ENCODE measurements around the gene LAMA3. TPM values are rescaled to one million over a fixed set of nuclear protein-coding genes. Genes with fewer than 3 reads are reported as not detected.

LAMA3 gene
- total RNA-seq, 2 experiments from 2014 or later: 0.04 to 0.17 TPM

DNA sequence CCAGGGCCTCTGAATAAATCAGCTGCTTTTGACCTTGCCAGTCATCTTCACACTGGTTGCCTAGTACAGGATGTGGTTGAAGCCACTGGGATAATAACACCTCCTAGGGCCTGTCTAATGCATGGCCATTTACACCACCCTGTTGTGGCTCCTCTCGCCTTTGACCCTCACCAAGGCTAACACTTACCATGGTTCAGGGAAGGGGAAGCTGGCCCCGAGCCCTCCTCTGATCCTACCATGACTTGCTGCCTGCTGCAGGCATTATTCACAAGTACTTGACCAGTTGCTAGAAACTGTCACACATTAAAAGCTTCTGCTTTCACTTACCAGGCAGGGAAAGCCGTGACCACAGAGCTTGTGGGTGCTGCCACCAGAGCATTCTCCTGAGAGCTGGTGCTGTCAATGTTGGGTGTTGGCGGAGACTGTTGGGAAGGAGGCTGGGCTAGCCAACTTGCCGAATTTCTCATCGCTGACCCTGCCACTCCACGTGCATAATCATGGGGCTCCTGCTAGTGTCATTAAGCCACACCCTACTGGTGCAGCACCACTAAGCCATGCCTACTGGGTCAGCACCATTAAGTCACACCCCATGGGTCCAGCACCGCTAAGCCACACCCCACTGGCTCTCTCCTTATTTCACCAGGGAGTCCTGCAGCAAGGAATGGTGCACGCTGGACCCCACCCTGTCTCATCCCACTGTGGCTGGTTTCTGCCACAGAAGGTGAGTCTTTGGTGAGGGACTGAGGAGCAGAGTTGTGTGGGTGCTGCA, 278.3 kb downstream of the LAMA3 start:
- POLR2A ChIA-PET: no interaction called here
- CTCF ChIA-PET: interaction anchor here (0.7 kb wide), 1 partner anchor 9 kb away, joined by 3 read pairs; no protein-coding TSS in a partner anchor

GRCh38 chr18:23968638-23969604, 279.7 kb downstream of the LAMA3 start:
- CTCF ChIA-PET: interaction anchor here (0.6 kb wide), 1 partner anchor 902 kb away, joined by 4 read pairs; no protein-coding TSS in a partner anchor
- POLR2A ChIA-PET: no interaction called here

GRCh38 chr18:23969664-23970063, 280.4 kb downstream of the LAMA3 start:
- ChIA-PET CTCF (no interaction called here), POLR2A (no interaction called here)

DNA sequence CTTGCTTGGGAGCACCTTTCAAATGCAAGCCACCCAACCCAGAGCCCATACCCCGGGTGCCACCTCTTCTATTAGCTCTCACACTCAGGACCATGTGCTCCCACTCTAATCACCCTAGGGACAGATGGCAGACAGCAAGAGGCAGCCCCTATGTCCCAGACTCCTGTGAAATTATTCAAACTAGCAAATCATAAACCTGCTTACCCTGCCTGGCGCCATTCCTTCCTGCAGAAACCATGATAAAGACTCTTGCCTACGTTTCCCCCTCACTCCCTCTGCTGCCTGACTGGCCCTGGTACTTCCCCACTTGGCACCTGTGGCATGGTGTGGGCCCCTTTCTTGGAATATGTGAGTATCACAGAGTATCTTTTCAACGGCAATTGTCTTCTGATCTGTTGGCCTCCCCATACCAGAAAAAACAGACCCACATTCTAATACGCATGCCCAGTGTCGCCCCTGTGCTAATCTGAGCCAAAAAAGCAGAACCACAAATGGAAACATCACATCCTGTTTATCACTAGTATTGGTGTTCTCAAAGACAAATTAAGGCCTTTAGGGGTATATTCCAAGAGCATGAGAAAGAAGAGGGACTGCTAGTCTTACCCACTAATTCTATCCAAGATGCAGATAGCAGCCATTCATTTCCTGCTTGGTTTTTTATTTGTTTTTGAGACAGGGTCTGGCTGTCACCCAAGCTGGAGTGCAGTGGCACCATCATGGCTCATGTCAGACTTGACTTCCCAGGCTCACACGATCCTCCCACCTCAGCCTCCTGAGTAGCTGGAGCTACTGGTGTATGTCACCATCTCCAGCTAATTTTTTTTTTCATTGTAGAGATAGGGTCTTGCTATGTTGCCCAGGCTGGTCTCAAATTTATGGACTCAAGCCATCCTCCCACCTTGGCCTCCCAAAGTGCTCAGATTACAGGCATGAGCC, 281.2 kb downstream of the LAMA3 start:
- ChIA-PET CTCF (no interaction called here), POLR2A (interaction anchor here (0.6 kb wide), 1 partner anchor 49 kb away, joined by 4 read pairs; no protein-coding TSS in a partner anchor)

GRCh38 chr18:23971097-23971440, 281.8 kb downstream of the LAMA3 start:
- POLR2A ChIA-PET: interaction anchor here (0.6 kb wide), 1 partner anchor 48 kb away, joined by 4 read pairs; no protein-coding TSS in a partner anchor
- CTCF ChIA-PET: no interaction called here

- ChIA-PET CTCF (interaction anchor here (0.7 kb wide), 1 partner anchor 16 kb away, joined by 3 read pairs; no protein-coding TSS in a partner anchor), POLR2A (no interaction called here)
These were observed 282.5 kb downstream of the LAMA3 start for GRCh38 chr18:23971666-23972230.

DNA sequence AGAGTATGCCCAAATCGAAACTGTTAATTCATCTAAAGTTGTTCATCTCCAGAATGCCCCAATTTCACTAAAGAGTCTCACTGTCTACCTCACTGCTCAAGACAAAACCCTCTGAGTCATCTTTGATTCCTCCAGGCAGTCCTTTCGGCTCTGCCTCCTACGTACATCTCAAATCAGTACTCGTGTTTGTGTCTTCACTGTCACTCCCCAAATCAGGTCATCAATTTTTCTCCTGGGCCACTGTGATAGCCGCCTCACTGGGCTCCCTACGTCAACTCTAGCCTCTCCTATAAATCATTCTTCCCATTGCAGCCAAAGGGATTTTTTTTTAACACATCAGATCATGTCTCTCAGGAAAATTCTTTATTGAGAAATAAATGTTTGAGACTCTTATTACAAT, 283.2 kb downstream of the LAMA3 start:
- POLR2A ChIA-PET: no interaction called here
- CTCF ChIA-PET: no interaction called here

GRCh38 chr18:23977103-23977502, 287.9 kb downstream of the LAMA3 start:
- POLR2A ChIA-PET: no interaction called here
- CTCF ChIA-PET: no interaction called here

DNA sequence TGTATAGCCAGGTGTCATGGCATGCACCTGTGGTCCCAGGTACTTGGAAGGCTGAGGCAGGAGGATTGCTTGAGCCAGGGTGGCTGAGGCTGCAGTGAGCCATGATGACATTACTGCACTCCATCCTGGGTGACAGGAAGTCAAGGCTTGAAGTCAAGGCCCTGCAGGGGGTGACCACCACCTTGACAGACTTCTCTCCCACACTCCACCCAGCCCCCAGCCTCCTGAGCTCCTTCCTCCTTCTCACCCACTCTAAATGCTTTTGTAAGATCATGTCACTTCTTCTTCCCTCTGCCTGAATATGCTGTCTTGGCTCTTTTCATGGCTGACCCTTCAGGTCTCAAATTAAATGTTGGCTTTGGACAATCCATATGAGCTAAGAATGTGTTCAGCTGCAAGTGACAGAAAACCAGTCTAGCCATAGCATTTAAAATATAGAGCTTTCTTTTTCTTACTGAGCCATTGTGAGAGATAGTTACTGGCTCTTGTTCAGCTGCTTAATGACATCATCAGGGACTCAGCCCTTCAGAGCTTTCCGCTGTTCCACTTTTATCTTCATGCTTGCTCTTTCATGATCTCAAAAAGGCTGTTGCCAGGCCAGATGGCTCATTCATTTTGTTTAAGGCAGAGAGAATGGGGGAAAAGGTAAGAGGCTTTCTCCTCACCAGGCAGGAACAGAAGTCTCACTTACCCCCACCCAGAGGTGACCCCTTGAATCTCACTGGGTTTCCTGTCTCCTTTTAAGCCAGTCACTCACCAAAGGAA, 288.6 kb downstream of the LAMA3 start:
- CTCF ChIA-PET: interaction anchor here (0.7 kb wide), 2 partner anchors 111 to 138 kb away, joined by 3 to 6 read pairs; no protein-coding TSS in a partner anchor
- POLR2A ChIA-PET: no interaction called here

DNA sequence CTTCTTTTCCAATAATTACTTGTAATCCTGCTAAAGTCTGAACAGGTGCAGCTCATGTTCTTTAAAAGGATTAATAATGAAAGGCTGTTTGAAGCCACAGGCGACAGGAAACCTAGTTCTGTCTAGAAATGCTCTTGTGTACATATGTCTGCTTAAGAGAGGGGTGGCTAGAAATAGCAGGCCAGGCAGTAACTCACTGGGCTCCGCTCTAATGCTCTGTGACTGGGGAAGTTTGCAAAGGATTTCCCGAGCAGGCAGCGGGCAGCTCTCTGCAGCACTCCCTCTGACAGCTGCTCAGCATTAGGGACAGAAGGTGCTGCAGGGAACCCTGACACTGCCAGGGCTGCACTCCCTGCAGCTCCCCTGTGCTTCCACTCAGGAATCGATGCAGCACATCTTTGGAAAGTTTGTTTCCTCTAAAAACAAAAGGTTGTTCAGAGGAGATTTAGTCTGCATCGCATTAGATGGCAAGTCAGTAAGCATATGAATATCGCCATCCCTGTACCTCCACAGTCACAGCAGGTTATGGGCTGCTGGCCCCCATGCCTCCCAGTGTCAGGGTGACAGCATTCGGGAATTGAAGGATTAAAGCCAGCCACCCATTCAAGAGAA, 292.2 kb downstream of the LAMA3 start:
- POLR2A ChIA-PET: no interaction called here
- CTCF ChIA-PET: interaction anchor here (0.9 to 1.2 kb wide), 2 partner anchors 9 to 16 kb away, joined by 3 read pairs; no protein-coding TSS in a partner anchor

- ChIA-PET CTCF (no interaction called here), POLR2A (no interaction called here)
These were observed 293.2 kb downstream of the LAMA3 start for GRCh38 chr18:23982155-23983079.

DNA sequence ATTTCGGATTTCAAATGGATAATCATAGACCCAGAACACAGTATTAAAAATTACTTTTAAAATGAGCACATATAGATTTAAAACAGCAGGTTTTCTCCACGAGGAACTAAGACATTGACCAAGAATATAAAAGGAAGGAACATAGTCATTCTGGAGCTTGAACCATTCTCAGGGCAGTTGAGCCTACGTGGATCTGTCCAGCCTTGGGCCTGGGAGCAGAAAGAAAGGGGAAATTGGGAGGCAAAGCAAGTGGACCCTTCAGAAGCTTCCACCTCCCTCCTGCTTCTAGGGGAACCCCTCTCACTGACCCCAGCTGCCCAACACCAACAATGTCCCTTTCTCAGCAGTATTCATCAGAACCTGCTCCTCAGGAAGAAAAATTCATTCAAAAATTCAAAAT, 293.9 kb downstream of the LAMA3 start:
- ChIA-PET POLR2A (no interaction called here), CTCF (no interaction called here)

GRCh38 chr18:23986600-23987359, 297.5 kb downstream of the LAMA3 start:
- ChIA-PET CTCF (interaction anchor here (1.0 kb wide), 1 partner anchor 15 kb away, joined by 3 read pairs; no protein-coding TSS in a partner anchor), POLR2A (no interaction called here)

DNA sequence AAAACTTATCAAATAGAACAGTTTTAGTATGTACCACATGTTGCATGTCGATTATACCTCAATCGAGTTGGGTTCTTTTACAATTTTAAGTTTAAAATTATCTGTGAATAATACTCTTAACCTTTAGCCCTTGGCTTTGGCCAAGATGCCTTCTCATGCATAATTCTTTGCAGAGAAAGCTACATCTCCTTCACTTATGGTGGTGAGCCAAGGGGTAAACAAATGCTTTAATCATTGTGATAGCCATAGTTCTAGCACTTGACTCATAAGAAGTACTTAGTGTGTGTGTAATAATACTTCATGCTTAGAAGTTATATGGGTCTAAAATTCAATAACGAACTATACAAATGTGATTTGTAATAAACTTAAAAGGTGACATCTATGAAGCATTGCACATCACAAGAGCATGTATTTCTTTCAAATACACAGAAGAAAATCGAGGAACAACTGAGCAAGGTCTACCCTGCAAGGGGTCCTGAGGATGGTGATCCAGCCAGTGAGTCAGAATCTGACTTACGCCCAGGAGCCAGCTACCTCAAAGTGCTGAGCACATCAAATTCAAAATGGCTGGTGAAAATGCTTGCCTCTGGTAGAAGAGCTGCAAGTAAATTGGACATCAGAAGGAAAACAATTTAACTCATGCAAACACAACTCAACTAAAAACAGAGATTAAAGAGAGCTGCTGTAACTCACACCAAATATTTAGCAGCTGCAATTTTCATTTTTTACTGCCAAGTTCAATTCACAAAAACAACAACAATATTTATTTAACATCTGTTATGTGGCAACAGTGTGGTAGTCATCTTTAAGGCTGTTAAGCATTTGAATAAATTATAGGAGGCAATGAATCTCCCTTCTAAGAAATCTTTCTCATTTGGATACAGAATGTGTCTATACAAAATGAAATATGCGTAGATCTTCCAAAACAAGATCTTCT, 301.5 kb downstream of the LAMA3 start:
- POLR2A ChIA-PET: no interaction called here
- CTCF ChIA-PET: interaction anchor here (1.0 to 1.1 kb wide), 2 partner anchors 10 to 12 kb away, joined by 3 read pairs; no protein-coding TSS in a partner anchor

Data from activated CD8-positive, alpha-beta memory T cell treated with anti-CD3 and anti-CD28 coated beads for 36 hours (primary cell).